Medulla oblongata (tissue), 1 donor: ENCODE results near the gene C1orf167.
"Not testable (repeated sequence)": the region's sequence is repeated elsewhere in the genome, so short reads cannot be mapped to it uniquely, and the experiment has no call there.

Source experiments
- DNase-seq: peaks from one replicate; pipeline ENCODE4 v3.0.0-alpha.2; 2015; ENCODE audit errors: extremely low spot score

The C1orf167 gene

DNA sequence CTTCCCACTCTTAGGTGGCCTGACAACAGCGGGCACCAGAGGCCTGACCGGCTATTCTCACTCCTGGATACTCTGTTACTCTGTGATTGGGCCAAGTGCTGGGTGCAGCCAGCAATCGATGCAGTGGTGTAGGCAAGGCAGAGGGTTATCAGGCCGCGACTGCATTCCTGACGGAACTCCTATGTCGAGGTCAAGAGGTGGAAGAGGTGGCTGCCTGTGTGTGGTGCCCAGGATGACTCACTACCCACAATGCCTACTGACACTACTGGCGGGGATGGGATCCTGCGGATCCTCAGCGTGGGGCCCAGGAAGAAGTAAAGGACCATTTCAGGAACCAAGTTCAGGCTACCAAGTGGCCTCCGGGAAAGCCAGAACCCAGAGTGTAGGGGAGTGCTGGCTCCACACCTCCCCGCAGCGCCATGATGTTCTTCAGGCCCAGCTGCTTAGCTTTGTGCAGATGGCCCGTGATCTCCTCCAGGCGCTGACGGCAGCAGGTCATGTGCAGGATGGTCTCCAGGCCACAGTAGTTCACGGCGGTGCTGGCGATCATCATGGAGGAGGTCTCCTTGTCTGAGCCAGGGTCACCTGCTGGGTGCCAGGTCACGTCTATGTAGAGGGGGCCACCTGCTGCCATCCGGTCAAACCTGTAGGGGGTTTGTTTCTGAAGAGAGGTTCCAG lies 38.9 kb downstream of the C1orf167 start:
- DNase-seq = no peak

DNA sequence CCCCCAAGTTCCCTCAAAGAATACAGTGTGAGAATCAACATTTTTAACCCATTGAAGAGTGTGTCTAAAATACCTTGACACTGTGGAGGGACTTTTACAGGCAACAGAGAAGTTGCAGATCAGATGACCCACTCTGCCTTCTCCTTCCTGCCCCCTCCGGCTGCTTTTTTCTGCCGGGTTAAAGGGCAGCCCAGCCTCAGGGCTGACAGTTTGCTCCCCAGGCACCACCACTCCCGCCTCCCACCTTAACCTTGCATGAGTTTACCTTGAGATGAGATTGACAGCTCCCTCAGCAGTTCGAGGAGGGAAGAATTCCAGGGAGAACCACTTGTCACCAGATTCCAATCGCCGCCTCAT lies 40.6 kb downstream of the C1orf167 start:
- DNase-seq = peak; percentile 50

DNA sequence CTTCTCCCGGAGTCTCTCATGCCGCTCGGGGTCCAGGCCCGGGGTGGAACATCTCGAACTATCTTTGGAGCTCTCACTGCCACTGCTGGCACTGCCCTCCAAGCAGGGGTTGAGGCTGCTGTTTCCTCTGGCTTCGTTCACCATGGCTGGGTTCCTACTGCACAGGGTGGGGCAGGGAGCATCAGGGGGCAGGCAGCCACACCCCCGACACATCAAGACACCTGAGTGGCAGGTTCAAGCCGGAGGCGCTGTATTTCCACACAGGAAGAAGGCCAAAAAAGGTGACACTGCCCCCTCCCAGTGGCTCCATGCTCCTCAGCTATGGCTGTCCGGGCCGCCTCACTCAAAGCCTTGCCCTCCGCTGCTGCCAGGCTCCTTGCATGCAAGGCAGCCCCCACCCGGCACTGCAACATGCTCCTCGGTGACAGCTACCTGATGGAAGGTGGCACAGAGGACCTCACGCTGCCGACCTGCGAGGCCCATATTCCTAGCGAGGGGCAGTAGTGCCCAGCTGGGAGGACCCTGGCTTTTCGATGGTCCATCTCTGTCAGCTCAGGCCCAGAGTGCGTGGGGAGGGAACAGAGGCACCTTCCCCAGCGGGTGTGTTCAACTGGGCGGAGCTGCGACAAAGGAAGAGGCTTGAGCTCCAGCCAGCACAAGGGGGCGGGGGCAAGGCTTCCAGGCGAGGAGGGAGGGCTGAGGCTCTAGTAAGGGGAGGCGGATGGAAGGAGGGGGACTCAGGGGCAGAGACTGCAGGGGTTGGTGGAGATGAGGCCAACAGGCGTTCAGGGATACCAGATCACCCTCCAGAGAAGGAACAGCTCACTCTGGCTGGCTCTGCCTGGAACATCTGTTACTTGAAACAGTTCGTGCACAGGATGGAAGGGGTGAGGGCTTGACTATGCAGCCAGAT lies 41.2 kb downstream of the C1orf167 start:
- DNase-seq = peak; percentile 84

GRCh38 chr1:11803924-11804665 lies 42.1 kb downstream of the C1orf167 start:
- not testable (repeated sequence) for DNase-seq

DNA sequence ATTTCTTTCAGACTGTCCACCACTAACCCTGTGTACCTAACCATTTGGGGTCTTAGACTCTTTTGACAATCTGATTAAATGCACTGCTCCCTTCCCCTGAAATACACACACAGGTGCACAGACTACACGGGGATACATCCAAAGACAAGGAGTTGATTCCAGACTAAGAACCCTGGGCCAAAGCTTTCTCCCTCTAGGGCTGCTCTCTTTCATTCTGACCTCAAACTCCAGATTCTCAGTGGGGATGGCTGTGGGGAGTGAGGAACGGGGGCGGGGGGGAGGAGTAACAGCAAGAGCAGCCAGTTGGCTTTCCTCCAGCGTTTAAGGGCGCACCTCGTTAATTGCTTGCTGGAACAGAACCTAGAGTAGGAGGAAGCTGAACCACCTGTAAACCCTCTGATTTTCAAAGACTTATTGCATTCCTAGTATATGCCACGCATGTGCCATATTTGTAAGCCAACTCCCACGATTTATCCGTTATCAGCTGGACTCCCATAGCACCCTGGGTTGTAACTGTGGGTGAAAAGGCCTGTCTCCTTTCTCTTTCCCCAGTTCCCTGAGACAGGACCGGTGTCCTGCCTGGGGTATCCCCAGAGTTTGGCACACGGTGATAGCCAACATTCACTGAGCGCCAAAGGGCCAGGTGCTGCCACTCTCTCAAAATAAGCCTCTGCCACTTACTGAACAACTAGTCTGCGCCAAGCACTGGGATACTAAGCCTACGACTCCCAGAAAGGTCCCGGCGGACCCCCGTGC lies 42.9 kb downstream of the C1orf167 start:
- peak; percentile 35 for DNase-seq

DNA sequence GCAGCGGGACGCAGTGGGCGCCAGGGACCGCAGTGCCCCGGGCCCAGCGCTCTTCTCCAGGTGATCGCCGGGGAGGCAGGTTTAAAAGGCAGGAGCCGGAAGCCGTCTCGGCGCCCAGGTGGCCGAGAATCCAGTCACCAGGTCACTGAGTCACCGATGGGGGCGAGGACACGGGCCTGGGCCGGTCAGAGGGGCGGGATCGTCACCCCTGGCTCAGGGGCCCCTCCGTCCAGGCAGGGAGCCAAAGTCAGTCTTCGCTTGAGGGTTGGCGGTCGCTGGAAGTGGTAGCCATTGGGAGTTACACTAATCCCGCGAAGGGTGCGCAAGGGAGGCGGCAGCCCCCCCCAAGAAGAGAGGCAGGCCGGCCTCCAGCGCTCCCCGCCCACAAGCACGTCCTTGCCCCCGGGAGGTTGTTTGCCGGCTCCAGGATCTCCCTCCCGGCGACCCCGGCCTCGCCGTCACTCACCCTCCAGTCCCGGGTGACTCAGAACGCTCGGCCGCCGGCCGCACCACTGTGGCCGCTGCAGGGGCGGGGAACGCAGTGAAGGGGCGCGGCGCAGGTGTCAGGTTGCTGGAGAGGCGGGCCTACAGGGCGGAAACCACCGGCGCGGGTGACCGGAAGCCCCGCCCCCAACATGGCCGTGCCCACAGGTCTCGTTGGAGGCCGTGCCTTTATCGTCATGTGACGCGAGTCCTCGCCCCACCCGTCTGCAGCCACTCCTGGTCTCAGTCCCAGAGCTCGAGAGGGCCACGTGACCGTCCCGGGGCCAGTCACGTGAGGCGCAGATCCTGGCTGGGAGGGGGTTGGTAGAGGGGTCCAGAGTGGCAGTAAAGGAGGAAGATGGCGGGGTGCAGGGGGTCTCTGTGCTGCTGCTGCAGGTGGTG lies 43.7 kb downstream of the C1orf167 start, which contains the start of the genes CLCN6 and MTHFR:
Gene CLCN6 (plus strand): TSS at position 770 of the 885 bp plus-strand sequence. CDS start 72 bp downstream, at position 842.
Gene MTHFR (minus strand): TSS at position 543 of the 885 bp plus-strand sequence. CDS start 2,848 bp downstream, outside the sequence.
- DNase-seq = peak; percentile 99

- DNase-seq = peak; percentile 79
Observed at GRCh38 chr1:11806307-11806936, 44.4 kb downstream of the C1orf167 start.

DNA sequence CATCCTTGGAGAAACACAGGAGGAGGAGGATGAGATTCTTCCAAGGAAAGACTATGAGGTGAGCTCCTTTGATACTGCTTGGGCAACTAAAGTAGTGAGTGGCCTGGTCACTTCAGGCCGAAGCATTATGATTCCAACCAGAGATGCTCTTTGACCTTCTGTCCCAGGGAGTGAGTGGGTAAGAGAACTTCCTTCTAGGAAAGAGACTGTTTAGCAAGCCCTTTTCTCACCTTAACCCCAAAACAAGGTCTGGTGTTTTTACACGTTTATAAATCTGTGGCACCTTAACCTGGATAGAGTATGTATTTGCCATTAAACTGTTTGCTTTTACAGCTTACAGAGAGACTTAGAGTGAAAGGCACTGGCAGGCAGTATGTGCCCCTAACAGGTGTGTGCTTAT lies 45.1 kb downstream of the C1orf167 start:
- no peak for DNase-seq

DNA sequence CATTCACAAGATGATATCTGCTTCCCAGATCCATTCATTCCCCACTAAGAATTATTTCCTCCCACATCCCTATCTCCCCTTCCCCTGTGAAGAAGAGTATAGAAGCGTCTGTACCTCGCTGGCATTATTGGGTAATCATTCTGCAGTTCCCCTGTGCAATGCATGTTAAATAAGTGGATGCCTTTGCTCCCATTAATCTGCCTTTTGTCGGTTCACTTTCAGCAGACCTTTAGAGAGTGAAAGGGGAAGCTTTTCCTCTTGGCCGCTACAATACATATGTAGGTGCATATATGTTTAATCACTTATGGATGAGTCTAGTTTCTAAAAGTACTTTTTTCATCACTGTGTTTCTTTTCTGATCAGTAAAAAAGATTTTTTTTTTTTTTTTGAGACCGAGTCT lies 51.0 kb downstream of the C1orf167 start:
- peak; percentile 20 for DNase-seq

GRCh38 chr1:11817192-11817591 lies 55.2 kb downstream of the C1orf167 start:
- no peak for DNase-seq

- no peak for DNase-seq
Observed at GRCh38 chr1:11822091-11822490, 60.1 kb downstream of the C1orf167 start.

- DNase-seq = no peak
Observed at GRCh38 chr1:11823366-11824137, 61.6 kb downstream of the C1orf167 start.

DNA sequence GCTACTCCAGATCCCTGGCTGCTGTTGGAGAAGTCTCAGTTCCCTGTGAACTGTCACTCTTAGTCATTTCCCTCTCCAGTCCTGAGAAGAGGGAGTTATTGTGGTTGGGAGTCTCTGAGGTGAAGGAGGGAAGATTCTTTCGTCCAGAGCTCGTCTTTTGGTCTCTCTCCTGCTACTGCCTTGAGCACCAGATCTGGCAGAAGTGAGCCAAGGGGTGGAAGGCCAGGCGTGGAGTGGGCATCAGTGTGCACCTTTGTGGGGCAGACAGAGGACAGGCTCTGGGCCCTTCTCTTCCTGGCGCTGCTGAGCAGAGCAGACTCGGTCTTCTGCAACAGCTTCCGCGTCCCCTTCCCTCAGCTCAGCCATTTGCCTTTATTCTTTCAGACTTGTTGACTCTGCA lies 63.1 kb downstream of the C1orf167 start:
- no peak for DNase-seq

- no peak for DNase-seq
Observed at GRCh38 chr1:11826946-11827345, 65.0 kb downstream of the C1orf167 start.

- no peak for DNase-seq
Observed at GRCh38 chr1:11828511-11828910, 66.5 kb downstream of the C1orf167 start.

GRCh38 chr1:11831945-11832725 lies 70.1 kb downstream of the C1orf167 start:
- no peak for DNase-seq

DNA sequence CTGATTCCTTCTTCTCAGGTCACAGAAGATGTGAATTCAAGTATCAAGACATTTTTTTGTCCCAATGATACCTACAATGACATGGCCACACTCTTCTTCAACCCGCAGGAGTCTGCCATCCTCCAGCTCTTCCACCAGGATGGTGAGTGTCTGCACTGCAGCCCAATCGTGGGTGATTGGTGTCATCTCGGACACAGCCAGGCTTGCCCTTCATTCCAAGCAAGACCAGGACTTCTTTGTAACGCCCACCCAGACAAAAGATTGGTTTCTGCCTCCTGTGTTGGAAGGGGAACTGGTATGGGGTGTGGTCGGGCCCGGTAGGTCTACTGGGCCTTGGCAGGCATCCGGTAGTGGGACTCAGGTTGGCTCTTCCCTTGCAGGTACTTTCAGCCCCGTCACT lies 71.5 kb downstream of the C1orf167 start:
- DNase-seq = no peak

GRCh38 chr1:11833900-11834299 lies 71.9 kb downstream of the C1orf167 start:
- DNase-seq = no peak
